ENCODE results near the gene TMEM39B. TPM values are rescaled to one million over a fixed set of nuclear protein-coding genes. Genes with fewer than 3 reads are reported as not detected.

The TMEM39B gene
- total RNA-seq, 1 donor from 2014 or later, result 0.96 TPM

Other genes with a start within 250 kb of the TMEM39B start
- gene PTP4A2, start 134.6 kb upstream of the TMEM39B start, total RNA-seq (ENCODE audit: insufficient read depth, low replicate concordance), result 544 TPM
- 59.0 TPM for gene KHDRBS1, start 59.1 kb upstream of the TMEM39B start, total RNA-seq (ENCODE audit: insufficient read depth, low replicate concordance)
- 22.9 TPM for gene KPNA6, start 35.1 kb downstream of the TMEM39B start, total RNA-seq (ENCODE audit: insufficient read depth, low replicate concordance)
- gene TXLNA, start 106.7 kb downstream of the TMEM39B start, total RNA-seq (ENCODE audit: insufficient read depth, low replicate concordance), result 40.9 TPM
- gene CCDC28B, start 127.7 kb downstream of the TMEM39B start, total RNA-seq (ENCODE audit: insufficient read depth, low replicate concordance), result 7.2 TPM
- gene IQCC, start 132.7 kb downstream of the TMEM39B start, total RNA-seq (ENCODE audit: insufficient read depth, low replicate concordance), result 1.7 TPM
- 0.72 TPM for gene DCDC2B, start 136.2 kb downstream of the TMEM39B start, total RNA-seq (ENCODE audit: insufficient read depth, low replicate concordance)
- 5.5 TPM for gene TMEM234, start 149.4 kb downstream of the TMEM39B start, total RNA-seq (ENCODE audit: insufficient read depth, low replicate concordance)
- gene EIF3I, start 149.5 kb downstream of the TMEM39B start, total RNA-seq (ENCODE audit: insufficient read depth, low replicate concordance), result 125 TPM
- gene FAM167B, start 174.3 kb downstream of the TMEM39B start, total RNA-seq (ENCODE audit: insufficient read depth, low replicate concordance), result not detected
- 0.96 TPM for gene LCK, start 178.3 kb downstream of the TMEM39B start, total RNA-seq (ENCODE audit: insufficient read depth, low replicate concordance)
- gene HDAC1, start 219.1 kb downstream of the TMEM39B start, total RNA-seq (ENCODE audit: insufficient read depth, low replicate concordance), result 27.7 TPM

Data from umbilical cord (tissue), 1 donor.